ENCODE data around the gene MAP4K1.
A peak's percentile ranks its signal among the peaks of the same experiment; 100 is the strongest.

The MAP4K1 gene

DNA sequence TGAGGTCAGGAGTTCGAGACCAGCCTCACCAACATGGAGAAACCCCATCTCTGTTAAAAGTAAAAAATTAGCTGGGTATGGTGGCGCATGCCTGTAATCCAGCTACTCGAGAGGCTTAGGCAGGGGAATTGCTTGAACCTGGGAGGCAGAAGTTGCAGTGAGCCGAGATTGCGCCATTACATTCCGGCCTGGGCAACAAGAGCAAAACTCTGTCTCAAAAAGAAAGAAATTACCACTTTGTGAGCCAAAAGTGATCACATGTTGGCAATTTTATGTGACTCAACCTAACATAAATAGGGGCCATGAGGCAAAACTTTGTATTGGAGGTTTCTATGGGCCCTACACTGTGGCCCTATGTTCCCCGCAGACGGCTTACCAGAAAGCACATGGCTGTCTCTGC, 72.2 kb downstream of the MAP4K1 start:
- TF ChIP-seq EGR1 (IDR thresholded peaks at IDR 0.05) (no peak), TEAD4 (IDR thresholded peaks at IDR 0.05) (no peak), TAF1 (IDR thresholded peaks at IDR 0.05; ENCODE audit: low read depth) (no peak), CEBPB (IDR thresholded peaks at IDR 0.05) (no peak), FOXM1 (IDR thresholded peaks at IDR 0.05; ENCODE audit: borderline replicate concordance, low read depth) (no peak), NFIC (IDR thresholded peaks at IDR 0.05) (no peak), CREB1 (IDR thresholded peaks at IDR 0.05; ENCODE audit: low read depth) (no peak), YY1 (IDR thresholded peaks at IDR 0.05; ENCODE audit: low read depth) (no peak), EP300 (IDR thresholded peaks at IDR 0.05; ENCODE audit: borderline replicate concordance) (no peak), ZBTB7A (IDR thresholded peaks at IDR 0.05; ENCODE audit: low read depth) (no peak), TCF12 (IDR thresholded peaks at IDR 0.05; ENCODE audit: low read depth) (no peak), RAD21 (IDR thresholded peaks at IDR 0.05; ENCODE audit: low read depth) (no peak)
- TF ChIP-seq, protein P1, sequence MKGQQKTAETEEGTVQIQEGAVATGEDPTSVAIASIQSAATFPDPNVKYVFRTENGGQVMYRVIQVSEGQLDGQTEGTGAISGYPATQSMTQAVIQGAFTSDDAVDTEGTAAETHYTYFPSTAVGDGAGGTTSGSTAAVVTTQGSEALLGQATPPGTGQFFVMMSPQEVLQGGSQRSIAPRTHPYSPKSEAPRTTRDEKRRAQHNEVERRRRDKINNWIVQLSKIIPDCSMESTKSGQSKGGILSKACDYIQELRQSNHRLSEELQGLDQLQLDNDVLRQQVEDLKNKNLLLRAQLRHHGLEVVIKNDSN (IDR thresholded peaks at IDR 0.05): no peak
- TF ChIP-seq, protein P2, sequence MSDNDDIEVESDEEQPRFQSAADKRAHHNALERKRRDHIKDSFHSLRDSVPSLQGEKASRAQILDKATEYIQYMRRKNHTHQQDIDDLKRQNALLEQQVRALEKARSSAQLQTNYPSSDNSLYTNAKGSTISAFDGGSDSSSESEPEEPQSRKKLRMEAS (IDR thresholded peaks at IDR 0.05): no peak
- TF ChIP-seq, protein P3, sequence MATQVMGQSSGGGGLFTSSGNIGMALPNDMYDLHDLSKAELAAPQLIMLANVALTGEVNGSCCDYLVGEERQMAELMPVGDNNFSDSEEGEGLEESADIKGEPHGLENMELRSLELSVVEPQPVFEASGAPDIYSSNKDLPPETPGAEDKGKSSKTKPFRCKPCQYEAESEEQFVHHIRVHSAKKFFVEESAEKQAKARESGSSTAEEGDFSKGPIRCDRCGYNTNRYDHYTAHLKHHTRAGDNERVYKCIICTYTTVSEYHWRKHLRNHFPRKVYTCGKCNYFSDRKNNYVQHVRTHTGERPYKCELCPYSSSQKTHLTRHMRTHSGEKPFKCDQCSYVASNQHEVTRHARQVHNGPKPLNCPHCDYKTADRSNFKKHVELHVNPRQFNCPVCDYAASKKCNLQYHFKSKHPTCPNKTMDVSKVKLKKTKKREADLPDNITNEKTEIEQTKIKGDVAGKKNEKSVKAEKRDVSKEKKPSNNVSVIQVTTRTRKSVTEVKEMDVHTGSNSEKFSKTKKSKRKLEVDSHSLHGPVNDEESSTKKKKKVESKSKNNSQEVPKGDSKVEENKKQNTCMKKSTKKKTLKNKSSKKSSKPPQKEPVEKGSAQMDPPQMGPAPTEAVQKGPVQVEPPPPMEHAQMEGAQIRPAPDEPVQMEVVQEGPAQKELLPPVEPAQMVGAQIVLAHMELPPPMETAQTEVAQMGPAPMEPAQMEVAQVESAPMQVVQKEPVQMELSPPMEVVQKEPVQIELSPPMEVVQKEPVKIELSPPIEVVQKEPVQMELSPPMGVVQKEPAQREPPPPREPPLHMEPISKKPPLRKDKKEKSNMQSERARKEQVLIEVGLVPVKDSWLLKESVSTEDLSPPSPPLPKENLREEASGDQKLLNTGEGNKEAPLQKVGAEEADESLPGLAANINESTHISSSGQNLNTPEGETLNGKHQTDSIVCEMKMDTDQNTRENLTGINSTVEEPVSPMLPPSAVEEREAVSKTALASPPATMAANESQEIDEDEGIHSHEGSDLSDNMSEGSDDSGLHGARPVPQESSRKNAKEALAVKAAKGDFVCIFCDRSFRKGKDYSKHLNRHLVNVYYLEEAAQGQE (IDR thresholded peaks at IDR 0.05; ENCODE audit: low read depth): no peak

DNA sequence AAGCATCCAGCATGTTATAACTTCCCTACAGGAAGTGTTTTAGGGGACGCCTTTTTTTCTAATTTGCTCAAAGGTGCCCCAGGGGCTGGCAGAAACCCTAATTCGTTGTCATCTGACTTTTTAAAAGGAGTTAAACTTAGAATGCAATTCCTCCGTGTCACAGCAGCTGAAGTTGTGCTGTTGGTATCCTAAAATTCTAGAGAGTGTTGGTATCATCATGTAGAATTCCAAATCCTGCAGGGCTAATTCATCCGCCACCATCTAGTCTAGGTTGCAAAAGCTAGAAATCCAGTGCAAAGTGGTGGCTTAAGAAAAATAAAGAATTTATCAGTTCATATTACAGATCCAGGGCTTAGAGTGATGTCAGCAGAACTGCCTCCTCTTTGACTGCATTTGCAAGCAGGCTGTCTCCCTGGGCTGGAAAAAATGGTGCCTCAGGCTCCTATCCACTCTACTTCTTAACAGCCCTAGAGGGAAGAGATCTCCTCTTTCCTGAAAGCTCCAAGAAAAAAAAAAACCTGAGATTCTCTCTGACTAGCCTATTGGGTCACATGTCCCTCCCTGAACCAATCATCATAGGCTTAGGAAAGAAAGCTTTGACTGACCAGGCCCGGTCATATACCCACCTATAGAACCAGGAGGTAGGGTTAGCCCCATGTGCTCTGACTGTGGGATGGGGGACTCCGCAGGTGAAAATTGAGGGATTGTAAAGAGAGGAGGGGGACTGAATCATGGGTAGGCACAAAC, 73.0 kb downstream of the MAP4K1 start:
- TF ChIP-seq, protein P1 (IDR thresholded peaks at IDR 0.05): peak; percentile 80
- TF ChIP-seq EP300 (IDR thresholded peaks at IDR 0.05; ENCODE audit: borderline replicate concordance): no peak
- TF ChIP-seq FOXM1 (IDR thresholded peaks at IDR 0.05; ENCODE audit: borderline replicate concordance, low read depth): no peak
- TF ChIP-seq ZBTB7A (IDR thresholded peaks at IDR 0.05; ENCODE audit: low read depth): no peak
- no peak for TF ChIP-seq TCF12 (IDR thresholded peaks at IDR 0.05; ENCODE audit: low read depth)
- TF ChIP-seq RAD21 (IDR thresholded peaks at IDR 0.05; ENCODE audit: low read depth): peak; percentile 79
- TF ChIP-seq, protein P3 (IDR thresholded peaks at IDR 0.05; ENCODE audit: low read depth): no peak
- TF ChIP-seq TEAD4 (IDR thresholded peaks at IDR 0.05): no peak
- no peak for TF ChIP-seq NFIC (IDR thresholded peaks at IDR 0.05)
- TF ChIP-seq EGR1 (IDR thresholded peaks at IDR 0.05): no peak

DNA sequence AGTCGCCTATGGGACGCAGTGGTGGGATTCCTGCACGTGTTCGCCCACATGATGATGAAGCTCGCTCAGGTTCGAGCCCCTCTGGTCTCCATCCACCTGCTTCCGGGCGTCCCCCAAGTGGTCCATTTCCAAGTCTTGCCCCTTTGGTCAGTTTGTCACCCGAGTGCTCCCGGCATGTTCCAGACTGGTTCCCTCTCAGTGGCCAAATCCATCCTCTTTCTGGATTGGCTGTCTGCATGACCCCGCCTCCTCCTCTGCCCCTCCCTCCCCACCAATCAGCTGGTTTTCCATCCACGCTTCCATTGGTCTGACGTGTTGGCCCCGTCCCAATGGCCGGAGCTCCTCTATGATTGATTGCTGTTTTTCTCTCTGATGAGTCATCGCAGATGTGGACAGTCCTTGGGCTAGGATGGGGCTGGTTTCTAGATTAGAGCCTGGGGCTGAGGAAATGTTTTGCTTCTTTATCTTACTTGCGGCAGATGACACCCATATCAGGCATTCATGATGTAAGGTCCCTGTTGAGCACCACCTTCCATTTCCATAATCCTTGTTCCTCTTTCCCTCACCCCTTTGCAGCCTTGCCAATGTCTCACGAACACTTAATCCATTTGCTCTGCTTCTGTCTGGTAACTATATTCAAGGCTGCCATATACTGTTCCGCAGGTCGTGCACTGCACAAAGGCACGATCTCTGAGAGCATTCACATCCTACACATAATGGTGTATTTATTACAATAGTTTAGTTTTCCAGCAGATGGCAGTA, 73.8 kb downstream of the MAP4K1 start:
- no peak for TF ChIP-seq TEAD4 (IDR thresholded peaks at IDR 0.05)
- TF ChIP-seq, protein P2 (IDR thresholded peaks at IDR 0.05): peak; percentile 82
- TF ChIP-seq, protein P1 (IDR thresholded peaks at IDR 0.05): 0 out of 2 replicates have a peak, but pooled peaks have one; percentile 38

DNA sequence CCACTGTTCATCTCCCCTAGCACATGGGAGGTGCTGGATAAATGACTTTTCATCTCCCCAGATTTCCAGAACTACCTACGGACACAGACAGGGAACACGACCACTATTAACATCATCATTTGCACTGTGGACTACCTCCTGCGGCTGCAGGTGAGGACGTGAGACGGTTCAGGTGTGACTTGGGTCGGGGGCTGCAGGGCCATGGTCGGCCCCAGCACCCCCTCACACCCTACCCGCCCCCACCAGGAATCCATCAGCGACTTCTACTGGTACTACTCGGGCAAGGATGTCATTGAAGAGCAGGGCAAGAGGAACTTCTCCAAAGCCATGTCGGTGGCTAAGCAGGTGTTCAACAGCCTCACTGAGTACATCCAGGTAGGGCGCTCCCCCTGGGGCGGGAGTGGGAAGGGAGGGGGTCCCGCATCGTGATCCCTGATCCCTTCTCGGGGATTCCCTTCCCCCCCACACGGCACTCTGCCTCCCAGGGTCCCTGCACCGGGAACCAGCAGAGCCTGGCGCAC, 74.4 kb downstream of the MAP4K1 start:
- TF ChIP-seq, protein P3 (IDR thresholded peaks at IDR 0.05; ENCODE audit: low read depth): no peak
- TF ChIP-seq FOXM1 (IDR thresholded peaks at IDR 0.05; ENCODE audit: borderline replicate concordance, low read depth) (no peak), TAF1 (IDR thresholded peaks at IDR 0.05; ENCODE audit: low read depth) (no peak), CEBPB (IDR thresholded peaks at IDR 0.05) (no peak)
